ENCODE measurements around the gene FHOD3. TPM values are rescaled to one million over a fixed set of nuclear protein-coding genes. Genes with fewer than 3 reads are reported as not detected.

The FHOD3 gene
- total and polyA plus RNA-seq, 2 of the 13 experiments (the other 11 are each of a cell fraction or from before 2014, with no cell fraction given): 0.07 TPM; not detected in 1

GRCh38 chr18:36468161-36468560, 170.6 kb downstream of the FHOD3 start:
- Histone ChIP-seq H3K9me3 (ENCODE audit: low read length) (no peaks in the 10 kb centered on the region), H3K79me2 (ENCODE audit: insufficient read depth, low read length) (no peaks in the 10 kb centered on the region), H3K4me2 (ENCODE audit: low read depth, low read length) (no peak overlapping the region), H3K4me1 (ENCODE audit: insufficient read depth, low read length) (peaks cover 28% of the 10 kb centered on the region), H2AFZ (ENCODE audit: low read length) (no peak overlapping the region), H4K20me1 (ENCODE audit: insufficient read depth, low read length) (no peaks in the 10 kb centered on the region), H3K4me3 (replicated peaks in 1 of 3; ENCODE audit: insufficient read depth in 1 of 3, low read depth in 2 of 3, low read length in 3 of 3) (no peak overlapping the region), H3K36me3 (replicated peaks in 1 of 2; ENCODE audit: control insufficient read depth in 1 of 2, insufficient read depth in 2 of 2, low read length in 2 of 2) (no peaks in the 10 kb centered on the region), H3K27ac (ENCODE audit: extremely low read length, insufficient read depth, low read length) (no peak overlapping the region), H3K27me3 (ENCODE audit: control insufficient read depth in 1 of 2, insufficient read depth in 2 of 2, low read length in 2 of 2) (peaks cover 1 to 14% of the 10 kb centered on the region in 2 experiments; a peak in 2 of 5 replicates), H3K9ac (ENCODE audit: insufficient read depth, low read depth, low read length) (no peak overlapping the region)
- TF ChIP-seq ATF7-NPFF (CRISPR knock-in tag; IDR thresholded peaks at IDR 0.05; ENCODE audit: low read depth) (no peak), RAD21 (CRISPR knock-in tag; IDR thresholded peaks at IDR 0.05) (no peak), TCF7L2 (IDR thresholded peaks at IDR 0.05; ENCODE audit: low read depth, low read length) (no peak), TCF7 (IDR thresholded peaks at IDR 0.05; ENCODE audit: low read depth) (no peak), ZNF549 (CRISPR knock-in tag; IDR thresholded peaks at IDR 0.05) (no peak), RARA (CRISPR knock-in tag; IDR thresholded peaks at IDR 0.05) (no peak), ZNF773 (CRISPR knock-in tag; IDR thresholded peaks at IDR 0.05; ENCODE audit: borderline replicate concordance) (no peak), ERF (CRISPR knock-in tag; IDR thresholded peaks at IDR 0.05) (no peak), ZNF207 (IDR thresholded peaks at IDR 0.05; ENCODE audit: borderline replicate concordance) (no peak), ELF3 (CRISPR knock-in tag; IDR thresholded peaks at IDR 0.05) (no peak), ZNF747 (CRISPR knock-in tag; IDR thresholded peaks at IDR 0.05; ENCODE audit: borderline replicate concordance) (no peak)
- TF ChIP-seq, protein P1, sequence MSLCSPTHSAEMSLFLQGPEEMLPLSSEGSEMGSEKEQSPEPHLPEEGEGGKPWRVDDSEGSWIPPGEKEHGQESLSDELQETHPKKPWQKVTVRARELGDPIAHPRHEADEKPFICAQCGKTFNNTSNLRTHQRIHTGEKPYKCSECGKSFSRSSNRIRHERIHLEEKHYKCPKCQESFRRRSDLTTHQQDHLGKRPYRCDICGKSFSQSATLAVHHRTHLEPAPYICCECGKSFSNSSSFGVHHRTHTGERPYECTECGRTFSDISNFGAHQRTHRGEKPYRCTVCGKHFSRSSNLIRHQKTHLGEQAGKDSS (CRISPR knock-in tag; IDR thresholded peaks at IDR 0.05; ENCODE audit: borderline replicate concordance, low read depth): no peak
- ChIA-PET CTCF (ENCODE audit: low intra/inter-chr PET ratio, low total read pairs) (no interaction called here), POLR2A (no interaction called here)
- no peak for DNase-seq (ENCODE audit: low spot score)
- intact Hi-C loops (cut with micrococcal nuclease; ENCODE audit: unreplicated experiment): no loop called here
- in situ Hi-C loops (cut with HindIII; ENCODE audit: extremely low pct_ligation_motif_present, low pct_unique_long_range_greater_than_20kb): no loop called here
- 37% methylated on average over 9 of the region's 9 CpGs for WGBS (ENCODE audit: low lambda C conversion rate)
- no peak for ATAC-seq
- no peak for FAIRE-seq
- BruUV-seq (replicated peaks): no TSS peak

Data from HepG2 (cell line).